DLD1 (cell line): ENCODE data around the gene KRT85.
"Not testable (repeated sequence)": the region's sequence is repeated elsewhere in the genome, so short reads cannot be mapped to it uniquely, and the experiment has no call there.

Experiments
- in situ Hi-C: cut with HindIII; loops from 2 replicates; pipeline ENCODE4 v1.10.0; 2017; ENCODE audit warnings: low sequenced_read_pairs

The KRT85 gene

GRCh38 chr12:52366738-52367485, at the start of gene KRT85:
Gene KRT85, minus strand, starts transcription at chr12:52367481. Its CDS starts 76 bp downstream, at chr12:52367405.
- in situ Hi-C loops, result loop anchor here (5.0 kb wide), 1 partner anchor 35 kb away; no protein-coding TSS in a partner anchor

- in situ Hi-C loops, result no loop called here
Measured at GRCh38 chr12:52416795-52417194, 49.5 kb upstream of the KRT85 start.

- in situ Hi-C loops, result no loop called here
Measured at GRCh38 chr12:52415870-52416750, 48.8 kb upstream of the KRT85 start.

- in situ Hi-C loops, result no loop called here
Measured at GRCh38 chr12:52414936-52415335, 47.7 kb upstream of the KRT85 start.

GRCh38 chr12:52413782-52414345, 46.6 kb upstream of the KRT85 start:
- in situ Hi-C loops, result no loop called here

- in situ Hi-C loops, result no loop called here
Measured at GRCh38 chr12:52413202-52413601, 45.9 kb upstream of the KRT85 start.

GRCh38 chr12:52411815-52412214, 44.5 kb upstream of the KRT85 start:
- in situ Hi-C loops, result no loop called here

GRCh38 chr12:52410589-52411248, 43.4 kb upstream of the KRT85 start:
- in situ Hi-C loops, result not testable (repeated sequence)

- in situ Hi-C loops, result no loop called here
Measured at GRCh38 chr12:52407918-52408317, 40.6 kb upstream of the KRT85 start.

GRCh38 chr12:52405922-52406385, 38.7 kb upstream of the KRT85 start, which contains the start of gene KRT82:
Gene KRT82, minus strand, starts transcription at chr12:52406335. Its CDS starts 58 bp downstream, at chr12:52406277.
- in situ Hi-C loops, result no loop called here

- in situ Hi-C loops, result loop anchor here (5.0 kb wide), 1 partner anchor 38 kb away; the partner anchor contains the start of gene KRT85
Measured at GRCh38 chr12:52404951-52405350, 37.7 kb upstream of the KRT85 start.

GRCh38 chr12:52403561-52403960, 36.3 kb upstream of the KRT85 start:
- in situ Hi-C loops, result loop anchor here (5.0 kb wide), 1 partner anchor 36 kb away; the partner anchor contains the start of gene KRT85

- in situ Hi-C loops, result loop anchor here (5.0 kb wide), 1 partner anchor 36 kb away; the partner anchor contains the start of gene KRT85
Measured at GRCh38 chr12:52402873-52403540, 35.7 kb upstream of the KRT85 start.

GRCh38 chr12:52402377-52402776, 35.1 kb upstream of the KRT85 start:
- in situ Hi-C loops, result loop anchor here (5.0 kb wide), 1 partner anchor 35 kb away; the partner anchor contains the start of gene KRT85

- in situ Hi-C loops, result loop anchor here (5.0 kb wide), 1 partner anchor 35 kb away; the partner anchor contains the start of gene KRT85
Measured at GRCh38 chr12:52401926-52402325, 34.6 kb upstream of the KRT85 start.

- in situ Hi-C loops, result loop anchor here (5.0 kb wide), 1 partner anchor 34 kb away; the partner anchor contains the start of gene KRT85
Measured at GRCh38 chr12:52401526-52401925, 34.2 kb upstream of the KRT85 start.

GRCh38 chr12:52400906-52401305, 33.6 kb upstream of the KRT85 start:
- in situ Hi-C loops, result loop anchor here (5.0 kb wide), 1 partner anchor 34 kb away; the partner anchor contains the start of gene KRT85

GRCh38 chr12:52399756-52400155, 32.5 kb upstream of the KRT85 start:
- in situ Hi-C loops, result loop anchor here (5.0 to 25.0 kb wide), 2 partner anchors 32 to 463 kb away; partner anchors contain the start of gene KRT85

GRCh38 chr12:52398176-52398575, 30.9 kb upstream of the KRT85 start:
- in situ Hi-C loops, result loop anchor here (25.0 kb wide), 1 partner anchor 464 kb away; no protein-coding TSS in a partner anchor
